Spleen (tissue), 11 donors: Measurements from ENCODE around the gene SCN1B. TPM values are rescaled to one million over a fixed set of nuclear protein-coding genes. Genes with fewer than 3 reads are reported as not detected.
A peak's percentile ranks its signal among the peaks of the same experiment; 100 is the strongest.

Experiments
- DNase-seq: peaks from one replicate; pipeline ENCODE4 v3.0.0-alpha.2; 2020
- H3K27ac ChIP-seq, 8 donors: fragments of 200-600 bp; sonication (generic) in 7 of 8; 1 replicate in 4 of 8; 2 replicates in 4 of 8; pipeline versions ENCODE4 v1.5.0 to v1.8.0; 2016 to 2021; ENCODE audit warnings: inconsistent platforms in 4 of 8, mild to moderate bottlenecking in 4 of 8, moderate library complexity in 1 of 8
- H3K27me3 ChIP-seq, 7 donors: fragments of 200-600 bp; sonication (generic) in 6 of 7; replicated peaks in 1 of 7; 1 replicate in 4 of 7; 2 replicates in 3 of 7; pipeline versions ENCODE4 v1.5.0 to v1.8.0; 2016 to 2021; ENCODE audit warnings: inconsistent platforms in 3 of 7, mild to moderate bottlenecking in 1 of 7
- H3K36me3 ChIP-seq, 6 donors: fragments of 200-600 bp; sonication (generic) in 5 of 6; 1 replicate in 4 of 6; 2 replicates in 2 of 6; pipeline versions ENCODE4 v1.5.0 to v1.8.0; 2016 to 2021; ENCODE audit warnings: inconsistent platforms in 2 of 6
- H3K4me1 ChIP-seq, 6 donors: fragments of 200-600 bp; sonication (generic) in 5 of 6; 1 replicate in 3 of 6; 2 replicates in 3 of 6; pipeline versions ENCODE4 v1.5.0 to v1.8.0; 2016 to 2021; ENCODE audit warnings: inconsistent platforms in 3 of 6
- H3K4me3 ChIP-seq, 8 donors: fragments of 200-600 bp; sonication (generic) in 7 of 8; 1 replicate in 4 of 8; 2 replicates in 4 of 8; pipeline versions ENCODE4 v1.5.0 to v1.8.0; 2016 to 2021; ENCODE audit warnings: inconsistent platforms in 4 of 8, mild to moderate bottlenecking in 4 of 8, moderate library complexity in 2 of 8
- H3K9me3 ChIP-seq, 8 donors: fragments of 200-600 bp; sonication (generic) in 7 of 8; 1 replicate in 4 of 8; 2 replicates in 4 of 8; pipeline versions ENCODE4 v1.5.0 to v1.8.0; 2016 to 2021; ENCODE audit warnings: inconsistent platforms in 4 of 8
- CTCF ChIP-seq, 11 experiments: fragments of 200-600 bp in 7 of 11; fragments of 450-650 bp in 4 of 11; sonication (generic) in 4 of 11; IDR thresholded peaks in 8 of 11; conservative IDR thresholded peaks in 3 of 11; 1 replicate in 7 of 11; 2 replicates in 4 of 11; pipeline versions ENCODE4 v1.4.0 to v1.8.0; 2016 to 2021; ENCODE audit warnings: antibody characterized with exemption in 11 of 11, inconsistent platforms in 4 of 11, mild to moderate bottlenecking in 1 of 11
- POLR2A ChIP-seq, 3 donors: fragments of 450-650 bp; IDR thresholded peaks; one replicate each; pipeline ENCODE4 v1.5.1; 2017; ENCODE audit warnings: antibody characterized with exemption in 3 of 3, mild to moderate bottlenecking in 1 of 3
- POLR2AphosphoS5 ChIP-seq, 3 donors: sonication (generic); formaldehyde crosslinking; IDR thresholded peaks; one replicate each; pipeline ENCODE4 v1.5.1; 2017; ENCODE audit warnings: antibody characterized with exemption in 3 of 3
- WGBS, 5 donors: extraction: QIAGEN DNeasy Blood & Tissue Kit in 3 of 5; methylation state at CpG; one replicate each; pipeline versions ENCODE4 v1.1.5 to v1.1.7; 2013 to 2018; 5-methylcytosine and 5-hydroxymethylcytosine counted together
- intact Hi-C: fragments of 100-400 bp; cut with DNase I; formaldehyde crosslinking; loops from one replicate; pipeline ENCODE4 v1.15.0; 2023; ENCODE audit warnings: low total_unique reads
- polyA plus RNA-seq, 3 donors: library from polyadenylated mRNA; stranded (reverse); fragments of 200-250 nt; gene quantifications; one replicate each; pipeline ENCODE4 v1.2.1, GENCODE V29; 2013
- total RNA-seq, 7 donors: library from RNA; depleted of rRNA in 3 of 7; stranded (reverse); fragments of >200 nt in 3 of 7; fragmentation: NEBNext Ultra II Directional in 4 of 7; extraction: Animal tissue kit (Norgen Biotek cat#: 25700) in 4 of 7; gene quantifications; one replicate each; pipeline versions ENCODE4 v1.1.0 to v1.2.1, GENCODE V29; 2016 to 2021
- donor health status: healthy with polysubstance abuse.
- donor health status: DM: no; HTN: no; CAD: no; lungs with moderate emphysema.
- donor health status: DM: no; HTN: no; CAD: no.
- donor health status: Bipolar disorder and iron deficiency.
- donor health status: healthy.
- donor health status: DM: no; HTN: no; CAD: no.
- donor health status: DM: yes; HTN: yes; CAD: no.

SCN1B gene
- total and polyA plus RNA-seq, 10 donors: 3.7 to 28.1 (median 13.1) TPM

GRCh38 chr19:35084509-35084762 is 54.2 kb downstream of the SCN1B start:
- H3K36me3 ChIP-seq: no peaks in the 10 kb centered on the region
- H3K27me3 ChIP-seq: no peaks in the 10 kb centered on the region
- H3K27ac ChIP-seq: peak overlapping the region in 3 of 8 donors; percentile 11 to 89 (median 80)
- intact Hi-C loops: no loop called here
- H3K9me3 ChIP-seq: no peaks in the 10 kb centered on the region
- TF ChIP-seq POLR2A (IDR thresholded peaks at IDR 0.05): no peak
- peaks cover 4 to 65% (median 28%) of the 10 kb centered on the region in 6 donors for H3K4me1 ChIP-seq
- 71 to 94% (median 83%) methylated on average over 3 of the region's 3 CpGs for WGBS, 5 donors
- no peak overlapping the region for H3K4me3 ChIP-seq
- no peak for DNase-seq

- Histone ChIP-seq H3K27ac (peak overlapping the region; percentile 22 to 89 (median 76)), H3K27me3 (peaks cover 0 to 13% (median 2%) of the 10 kb centered on the region in 7 donors), H3K9me3 (no peaks in the 10 kb centered on the region), H3K4me1 (peaks cover 11 to 76% (median 37%) of the 10 kb centered on the region in 6 donors), H3K4me3 (no peak overlapping the region), H3K36me3 (no peaks in the 10 kb centered on the region)
- no peak for TF ChIP-seq POLR2A (IDR thresholded peaks at IDR 0.05)
- TF ChIP-seq POLR2AphosphoS5 (IDR thresholded peaks at IDR 0.05): no peak
- no peak for TF ChIP-seq CTCF (IDR thresholded peaks at IDR 0.05 in 8 of 11, conservative IDR thresholded peaks at IDR 0.05 in 3 of 11)
- intact Hi-C loops: no loop called here
- DNase-seq: no peak
- WGBS, 5 donors: 44 to 64% (median 51%) methylated on average over 6 of the region's 6 CpGs
These were observed 55.7 kb downstream of the SCN1B start for GRCh38 chr19:35085947-35086346.

- WGBS, 5 donors: 71 to 78% (median 77%) methylated on average over 2 to 8 of the region's 8 CpGs
- H3K36me3 ChIP-seq: no peaks in the 10 kb centered on the region
- intact Hi-C loops: no loop called here
- no peaks in the 10 kb centered on the region for H3K9me3 ChIP-seq
- peaks cover 0 to 18% (median 4%) of the 10 kb centered on the region in 7 donors for H3K27me3 ChIP-seq
- H3K27ac ChIP-seq: peak overlapping the region; percentile 30 to 89 (median 76)
- H3K4me1 ChIP-seq: peaks cover 11 to 80% (median 39%) of the 10 kb centered on the region in 6 donors
- no peak overlapping the region for H3K4me3 ChIP-seq
- no peak for TF ChIP-seq POLR2AphosphoS5 (IDR thresholded peaks at IDR 0.05)
- no peak for TF ChIP-seq POLR2A (IDR thresholded peaks at IDR 0.05)
- TF ChIP-seq CTCF (IDR thresholded peaks at IDR 0.05 in 8 of 11, conservative IDR thresholded peaks at IDR 0.05 in 3 of 11): no peak
- DNase-seq: peak; percentile 84
These were observed 56.2 kb downstream of the SCN1B start for GRCh38 chr19:35086455-35086854.

- peak overlapping the region in 2 of 8 donors; percentile 78 to 89 for H3K27ac ChIP-seq
- H3K9me3 ChIP-seq: no peaks in the 10 kb centered on the region
- no peak for DNase-seq
- H3K4me3 ChIP-seq: no peak overlapping the region
- intact Hi-C loops: no loop called here
- H3K27me3 ChIP-seq: peaks cover 0 to 18% (median 4%) of the 10 kb centered on the region in 7 donors
- no peaks in the 10 kb centered on the region for H3K36me3 ChIP-seq
- H3K4me1 ChIP-seq: peaks cover 11 to 78% (median 39%) of the 10 kb centered on the region in 6 donors
- TF ChIP-seq POLR2A (IDR thresholded peaks at IDR 0.05) (no peak), POLR2AphosphoS5 (IDR thresholded peaks at IDR 0.05) (no peak), CTCF (IDR thresholded peaks at IDR 0.05 in 8 of 11, conservative IDR thresholded peaks at IDR 0.05 in 3 of 11) (no peak)
These were observed 57.1 kb downstream of the SCN1B start for GRCh38 chr19:35087393-35087792.
